ENCODE results near the gene KATNB1. TPM values are rescaled to one million over a fixed set of nuclear protein-coding genes. Genes with fewer than 3 reads are reported as not detected.

Gene KATNB1
- total RNA-seq, 1 donor from 2014 or later, result 24.9 TPM

DNA sequence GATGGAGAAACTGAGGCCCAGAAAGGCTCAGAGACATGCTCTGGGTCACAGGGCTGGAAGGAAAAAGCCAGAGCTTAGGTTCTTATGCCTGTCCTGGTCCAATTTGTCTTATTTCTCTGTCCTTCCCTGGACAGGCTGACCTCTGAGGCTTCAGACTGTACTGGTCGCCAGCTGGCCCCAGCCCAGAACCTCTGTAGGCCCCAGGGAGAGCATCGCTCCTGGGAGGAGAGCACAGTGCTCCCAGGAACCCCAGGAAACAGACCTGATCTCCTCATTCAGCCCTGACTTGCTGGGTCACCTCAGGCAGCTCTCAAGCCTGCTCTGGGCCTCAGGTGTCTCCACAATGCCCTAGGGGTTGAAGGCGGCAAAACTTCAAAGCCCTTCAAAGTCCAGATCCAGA lies 36.1 kb upstream of the KATNB1 start:
- Mint-ChIP-seq H3K4me3 (no peak overlapping the region), H3K27me3 (ENCODE audit: low read depth) (no peaks in the 10 kb centered on the region), H3K4me1 (peaks cover 20% of the 10 kb centered on the region), H3K36me3 (no peaks in the 10 kb centered on the region), H3K27ac (no peak overlapping the region), H3K9me3 (no peaks in the 10 kb centered on the region)
- TF ChIP-seq, protein P1, sequence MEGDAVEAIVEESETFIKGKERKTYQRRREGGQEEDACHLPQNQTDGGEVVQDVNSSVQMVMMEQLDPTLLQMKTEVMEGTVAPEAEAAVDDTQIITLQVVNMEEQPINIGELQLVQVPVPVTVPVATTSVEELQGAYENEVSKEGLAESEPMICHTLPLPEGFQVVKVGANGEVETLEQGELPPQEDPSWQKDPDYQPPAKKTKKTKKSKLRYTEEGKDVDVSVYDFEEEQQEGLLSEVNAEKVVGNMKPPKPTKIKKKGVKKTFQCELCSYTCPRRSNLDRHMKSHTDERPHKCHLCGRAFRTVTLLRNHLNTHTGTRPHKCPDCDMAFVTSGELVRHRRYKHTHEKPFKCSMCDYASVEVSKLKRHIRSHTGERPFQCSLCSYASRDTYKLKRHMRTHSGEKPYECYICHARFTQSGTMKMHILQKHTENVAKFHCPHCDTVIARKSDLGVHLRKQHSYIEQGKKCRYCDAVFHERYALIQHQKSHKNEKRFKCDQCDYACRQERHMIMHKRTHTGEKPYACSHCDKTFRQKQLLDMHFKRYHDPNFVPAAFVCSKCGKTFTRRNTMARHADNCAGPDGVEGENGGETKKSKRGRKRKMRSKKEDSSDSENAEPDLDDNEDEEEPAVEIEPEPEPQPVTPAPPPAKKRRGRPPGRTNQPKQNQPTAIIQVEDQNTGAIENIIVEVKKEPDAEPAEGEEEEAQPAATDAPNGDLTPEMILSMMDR (IDR thresholded peaks at IDR 0.05; ENCODE audit: unreplicated experiment), result no peak
- DNase-seq (ENCODE audit: low spot score in 2 of 2, unreplicated experiment in 2 of 2), result no peak

DNA sequence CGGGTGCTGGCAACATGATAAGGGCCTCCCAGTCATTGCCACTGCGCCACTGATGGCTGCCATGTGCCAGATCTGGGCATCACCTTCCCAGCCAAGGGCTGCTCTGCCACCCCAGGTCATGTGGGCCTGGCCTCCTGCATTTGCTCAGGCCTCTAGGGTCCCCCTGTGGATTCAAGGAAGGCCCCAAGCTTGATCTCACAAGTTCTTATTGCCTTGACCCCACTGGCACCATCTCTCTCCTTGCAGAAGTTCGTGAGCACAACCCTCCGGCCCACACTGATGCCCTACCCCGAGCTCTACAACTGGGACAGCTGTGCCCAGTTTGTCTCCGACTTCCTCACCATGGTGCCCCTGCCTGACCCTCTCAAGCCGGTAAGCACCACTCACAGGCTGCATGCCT lies 35.7 kb upstream of the KATNB1 start:
- peaks cover 16% of the 10 kb centered on the region for H3K4me1 Mint-ChIP-seq
- H3K4me3 Mint-ChIP-seq, result no peak overlapping the region
- no peak overlapping the region for H3K27ac Mint-ChIP-seq
- H3K9me3 Mint-ChIP-seq, result no peaks in the 10 kb centered on the region
- H3K36me3 Mint-ChIP-seq, result no peaks in the 10 kb centered on the region
- TF ChIP-seq, protein P1 (IDR thresholded peaks at IDR 0.05; ENCODE audit: unreplicated experiment), result no peak
- no peaks in the 10 kb centered on the region for H3K27me3 Mint-ChIP-seq (ENCODE audit: low read depth)
- DNase-seq (ENCODE audit: low spot score in 2 of 2, unreplicated experiment in 2 of 2), result no peak

DNA sequence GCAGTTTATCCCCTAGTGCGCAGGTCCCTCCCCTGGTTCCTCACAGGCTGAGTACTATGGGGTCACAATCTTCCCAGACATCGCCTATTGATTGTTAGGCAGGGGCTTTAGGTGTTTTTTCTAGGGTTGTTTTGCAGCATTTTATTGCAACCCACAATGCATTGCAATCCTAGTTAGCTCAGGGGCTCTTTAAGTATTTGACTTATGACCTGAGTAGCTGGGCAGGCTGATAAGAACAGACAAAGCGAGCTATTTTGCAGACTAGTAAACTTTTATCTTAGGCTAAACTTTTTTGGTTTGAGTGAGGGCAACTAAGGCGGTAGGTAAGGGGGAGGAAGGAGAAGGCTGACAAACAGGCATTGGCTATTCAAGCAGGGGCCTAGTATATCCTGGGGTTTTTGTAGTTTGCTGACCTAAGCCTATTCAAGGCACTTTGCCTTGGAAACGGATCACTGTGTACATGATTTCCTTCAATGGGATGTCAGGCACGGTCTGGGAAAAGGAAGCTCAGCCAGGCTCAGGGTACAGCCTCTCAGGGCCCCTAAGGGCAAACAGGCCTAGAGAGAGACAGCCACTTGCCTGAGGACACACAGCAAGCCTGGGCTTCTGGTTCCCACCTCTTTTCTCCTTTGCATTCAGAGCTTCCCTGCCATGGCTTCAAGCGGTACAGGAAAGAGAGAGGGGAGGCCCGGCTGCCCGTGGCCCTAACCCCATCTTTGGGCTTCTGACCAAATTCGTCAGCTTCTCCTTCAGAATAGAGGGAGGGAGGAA lies 34.6 kb upstream of the KATNB1 start:
- DNase-seq (ENCODE audit: low spot score in 2 of 2, unreplicated experiment in 2 of 2), result no peak
- no peak overlapping the region for H3K4me3 Mint-ChIP-seq
- H3K36me3 Mint-ChIP-seq, result no peaks in the 10 kb centered on the region
- H3K27ac Mint-ChIP-seq, result peak overlapping the region; percentile 71
- H3K4me1 Mint-ChIP-seq, result peaks cover 16% of the 10 kb centered on the region
- H3K27me3 Mint-ChIP-seq (ENCODE audit: low read depth), result no peaks in the 10 kb centered on the region
- TF ChIP-seq, protein P1 (IDR thresholded peaks at IDR 0.05; ENCODE audit: unreplicated experiment), result no peak
- no peaks in the 10 kb centered on the region for H3K9me3 Mint-ChIP-seq

- H3K4me3 Mint-ChIP-seq, result no peak overlapping the region
- TF ChIP-seq, protein P1 (IDR thresholded peaks at IDR 0.05; ENCODE audit: unreplicated experiment), result no peak
- H3K27me3 Mint-ChIP-seq (ENCODE audit: low read depth), result no peaks in the 10 kb centered on the region
- H3K4me1 Mint-ChIP-seq, result peaks cover 16% of the 10 kb centered on the region
- DNase-seq (ENCODE audit: low spot score in 2 of 2, unreplicated experiment in 2 of 2), result no peak
- no peaks in the 10 kb centered on the region for H3K36me3 Mint-ChIP-seq
- H3K27ac Mint-ChIP-seq, result peak overlapping the region; percentile 22
- no peaks in the 10 kb centered on the region for H3K9me3 Mint-ChIP-seq
Measured at GRCh38 chr16:57701759-57702371, 33.7 kb upstream of the KATNB1 start.

DNA sequence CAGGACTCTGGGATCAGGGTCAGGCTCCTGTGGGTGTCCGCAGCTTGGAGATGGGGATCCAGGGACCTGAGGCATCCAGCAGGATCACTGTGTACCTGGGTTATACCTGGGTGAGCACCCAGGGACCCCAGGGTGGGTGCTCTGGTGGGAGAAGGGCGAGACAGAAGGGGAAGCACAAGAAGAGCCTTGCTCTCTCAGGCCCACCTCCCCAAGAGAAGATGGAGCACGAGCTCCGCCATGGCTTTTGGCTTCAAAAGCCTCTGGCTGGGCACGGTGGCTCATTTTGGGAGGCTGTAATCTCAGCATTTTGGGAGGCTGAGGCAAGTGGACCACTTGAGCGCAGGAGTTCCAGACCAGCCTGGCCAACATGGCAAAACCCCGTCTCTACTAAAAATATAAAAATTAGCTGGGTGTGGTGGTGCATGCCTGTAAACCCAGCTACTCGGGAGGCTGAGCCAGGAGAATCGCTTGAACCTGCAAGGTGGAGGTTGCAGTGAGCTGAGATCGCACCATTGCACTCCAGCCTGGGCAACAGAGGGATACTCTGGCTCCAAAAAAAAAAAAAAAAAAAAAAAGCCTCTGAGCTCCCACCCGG lies 32.1 kb upstream of the KATNB1 start:
- DNase-seq (ENCODE audit: low spot score in 2 of 2, unreplicated experiment in 2 of 2), result no peak
- Mint-ChIP-seq H3K27me3 (ENCODE audit: low read depth) (no peaks in the 10 kb centered on the region), H3K27ac (no peak overlapping the region), H3K4me3 (no peak overlapping the region), H3K36me3 (no peaks in the 10 kb centered on the region), H3K4me1 (peaks cover 16% of the 10 kb centered on the region), H3K9me3 (no peaks in the 10 kb centered on the region)
- TF ChIP-seq, protein P1 (IDR thresholded peaks at IDR 0.05; ENCODE audit: unreplicated experiment), result no peak

Data from mesothelial cell of epicardium (in vitro differentiated cells).